ENCODE results near the gene RTEL1. TPM values are rescaled to one million over a fixed set of nuclear protein-coding genes. Genes with fewer than 3 reads are reported as not detected.

Gene RTEL1
- total and polyA plus RNA-seq, 2 donors (not counting 1 experiment from before 2014, with no cell fraction given) = 4.7 to 12.4 TPM

- no peaks in the 10 kb centered on the region for H4K20me1 ChIP-seq (ENCODE audit: control insufficient read depth, extremely low read depth, insufficient read depth, low read length)
- peaks cover 22% of the 10 kb centered on the region for H3K36me3 ChIP-seq (ENCODE audit: control insufficient read depth, insufficient read depth, low read length)
- no peak overlapping the region for H3K9ac ChIP-seq (ENCODE audit: insufficient read depth, low read length)
- no peak overlapping the region for H2AFZ ChIP-seq (ENCODE audit: low read length)
- TF ChIP-seq CTCF (conservative IDR thresholded peaks at IDR 0.05 in 1 of 2, IDR thresholded peaks at IDR 0.05 in 1 of 2; ENCODE audit: low read depth in 1 of 2, low read length in 2 of 2) = no peak
- TF ChIP-seq EZH2 (IDR thresholded peaks at IDR 0.05; ENCODE audit: low read length, missing control alignments) = no peak
- no peak overlapping the region for H3K4me3 ChIP-seq (replicated peaks in 1 of 4; ENCODE audit: control extremely low read depth in 1 of 4, insufficient read depth in 1 of 4, low read depth in 3 of 4, low read length in 4 of 4)
- H3K9me3 ChIP-seq (ENCODE audit: control insufficient read depth, insufficient read depth, low read depth, low read length) = no peaks in the 10 kb centered on the region
- H3K4me2 ChIP-seq (ENCODE audit: extremely low read depth, insufficient read depth, low read length) = no peak overlapping the region
- no peak overlapping the region for H3K27ac ChIP-seq (ENCODE audit: insufficient read depth, low read length)
- DNase-seq (ENCODE audit: low read depth in 2 of 2) = no peak
- peaks cover 19% of the 10 kb centered on the region for H3K79me2 ChIP-seq (ENCODE audit: control insufficient read depth, insufficient read depth, low read length)
- H3K27me3 ChIP-seq (ENCODE audit: control insufficient read depth, insufficient read depth, low read length) = no peaks in the 10 kb centered on the region
- peaks cover 2% of the 10 kb centered on the region for H3K4me1 ChIP-seq (ENCODE audit: control insufficient read depth, extremely low read depth, insufficient read depth, low read length)
Measured at GRCh38 chr20:63734946-63735858, 77.1 kb downstream of the RTEL1 start.

- no peak within 1 kb of the TSS for H2AFZ ChIP-seq (ENCODE audit: low read length)
- no peaks in the 10 kb centered on the region for H4K20me1 ChIP-seq (ENCODE audit: control insufficient read depth, extremely low read depth, insufficient read depth, low read length)
- no peak within 1 kb of the TSS for H3K9ac ChIP-seq (ENCODE audit: insufficient read depth, low read length)
- H3K4me3 ChIP-seq (replicated peaks in 1 of 4; ENCODE audit: control extremely low read depth in 1 of 4, insufficient read depth in 1 of 4, low read depth in 3 of 4, low read length in 4 of 4) = no peak within 1 kb of the TSS
- H3K4me1 ChIP-seq (ENCODE audit: control insufficient read depth, extremely low read depth, insufficient read depth, low read length) = peaks cover 3% of the 10 kb centered on the region
- H3K27me3 ChIP-seq (ENCODE audit: control insufficient read depth, insufficient read depth, low read length) = no peaks in the 10 kb centered on the region
- no peak within 1 kb of the TSS for H3K27ac ChIP-seq (ENCODE audit: insufficient read depth, low read length)
- peaks cover 16% of the 10 kb centered on the region for H3K79me2 ChIP-seq (ENCODE audit: control insufficient read depth, insufficient read depth, low read length)
- H3K36me3 ChIP-seq (ENCODE audit: control insufficient read depth, insufficient read depth, low read length) = peaks cover 20% of the 10 kb centered on the region
- H3K4me2 ChIP-seq (ENCODE audit: extremely low read depth, insufficient read depth, low read length) = no peak within 1 kb of the TSS
- no peak for DNase-seq (ENCODE audit: low read depth in 2 of 2)
- no peaks in the 10 kb centered on the region for H3K9me3 ChIP-seq (ENCODE audit: control insufficient read depth, insufficient read depth, low read depth, low read length)
- TF ChIP-seq CTCF (conservative IDR thresholded peaks at IDR 0.05 in 1 of 2, IDR thresholded peaks at IDR 0.05 in 1 of 2; ENCODE audit: low read depth in 1 of 2, low read length in 2 of 2) = no peak
- TF ChIP-seq EZH2 (IDR thresholded peaks at IDR 0.05; ENCODE audit: low read length, missing control alignments) = no peak
Measured at GRCh38 chr20:63735859-63736718, 78.0 kb downstream of the RTEL1 start, which contains the start of gene LIME1. Gene LIME1, plus strand, starts transcription at chr20:63736664. Its CDS starts 886 bp downstream, at chr20:63737550.

Data from fibroblast of lung (primary cell).